Cerebellar nuclear complex (tissue), 1 donor: ENCODE data around the gene DRICH1.
"Not testable (repeated sequence)": the region's sequence is repeated elsewhere in the genome, so short reads cannot be mapped to it uniquely, and the experiment has no call there.

Source experiments
- DNase-seq, 2 experiments: peaks; one replicate each; lab custom pipeline; 2025; lab: John Stamatoyannopoulos, UW

DRICH1 gene, protein sequence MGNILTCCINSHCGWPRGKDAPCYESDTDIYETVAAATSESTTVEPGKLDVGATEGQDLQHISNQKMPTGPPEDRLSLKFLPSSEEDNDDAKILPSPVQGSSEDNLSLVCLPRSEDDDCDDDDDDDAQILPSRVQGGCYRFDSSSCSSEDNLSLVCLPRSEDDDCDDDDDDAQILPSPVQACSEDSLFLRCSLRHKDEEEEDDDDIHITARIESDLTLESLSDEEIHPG

GRCh38 chr22:23632178-23632577, at the start of gene DRICH1:
TSS of gene DRICH1 (minus strand) at chr22:23632321. CDS start at chr22:23632023, 298 bp downstream.
- DNase-seq: no peak

GRCh38 chr22:23681026-23681809, 49.1 kb upstream of the DRICH1 start:
- DNase-seq: no peak

DNA sequence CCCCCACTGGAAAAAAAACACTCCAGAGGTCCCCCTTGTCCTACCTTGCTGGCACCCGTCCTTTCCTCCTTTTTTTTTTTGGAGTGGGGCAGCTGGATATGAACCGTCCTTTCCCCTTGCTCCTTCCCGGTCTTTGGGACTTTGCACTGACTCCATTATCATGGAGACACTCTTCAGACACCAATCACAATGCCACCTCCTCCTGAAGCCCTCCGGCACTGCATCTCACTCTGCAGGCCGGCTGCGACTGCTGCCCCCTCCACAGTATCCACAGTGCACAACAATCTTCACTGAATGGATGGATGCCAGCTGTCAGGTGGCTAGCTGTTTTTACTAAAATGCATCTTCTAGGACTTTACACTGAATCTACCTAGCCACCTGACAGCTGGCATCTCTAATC, 46.0 kb upstream of the DRICH1 start:
- no peak for DNase-seq

DNA sequence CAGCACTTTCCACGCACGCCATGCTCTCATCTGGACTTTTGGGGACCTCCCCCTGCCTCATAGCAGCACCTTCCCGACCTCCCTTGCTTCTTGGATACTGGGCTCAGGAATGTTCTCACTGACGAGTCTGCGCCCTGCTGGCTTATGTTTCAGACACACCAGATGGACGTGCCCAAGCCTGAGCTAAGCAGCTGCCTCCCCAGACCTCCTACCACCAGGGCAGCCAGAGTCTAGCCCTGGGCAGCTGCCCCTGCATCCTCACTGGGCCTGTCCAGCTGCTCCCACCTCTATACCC, 45.5 kb upstream of the DRICH1 start:
- peak in 1 of 2 experiments; percentile 50 for DNase-seq

- DNase-seq: not testable (repeated sequence)
Measured at GRCh38 chr22:23676841-23677700, 45.0 kb upstream of the DRICH1 start.

- no peak for DNase-seq
Measured at GRCh38 chr22:23675502-23676415, 43.6 kb upstream of the DRICH1 start.

DNA sequence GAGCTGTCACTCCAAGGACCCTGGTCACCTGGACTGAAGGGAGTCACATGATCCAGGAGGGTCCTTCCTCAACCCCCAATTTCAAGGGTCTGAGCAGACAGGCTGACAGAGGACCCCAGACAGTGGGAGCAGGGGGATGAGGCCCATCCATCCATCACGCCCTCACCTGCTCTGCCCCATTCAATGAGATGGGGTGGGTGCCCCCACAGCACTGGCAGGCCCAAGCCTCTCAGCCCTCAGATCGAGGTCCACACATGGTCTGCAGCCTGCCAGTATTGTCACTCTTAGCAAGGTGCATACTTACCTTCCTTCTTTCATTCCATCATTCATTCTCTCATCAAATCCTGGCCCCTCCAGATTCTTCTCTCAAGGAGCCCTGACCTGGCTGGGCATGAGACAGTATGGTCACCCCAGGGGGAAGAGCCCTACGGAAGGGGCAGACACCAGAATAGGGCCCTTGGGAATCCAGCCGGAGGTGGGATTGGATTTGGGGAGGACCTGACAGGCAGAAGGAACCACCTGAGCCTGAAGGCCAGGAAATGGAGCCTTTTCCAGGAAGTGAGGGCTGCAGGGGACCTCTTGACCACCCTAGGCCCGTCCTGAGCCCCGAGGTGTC, 42.9 kb upstream of the DRICH1 start:
- not testable (repeated sequence) for DNase-seq

- no peak for DNase-seq
Measured at GRCh38 chr22:23673826-23674690, 41.9 kb upstream of the DRICH1 start.

DNA sequence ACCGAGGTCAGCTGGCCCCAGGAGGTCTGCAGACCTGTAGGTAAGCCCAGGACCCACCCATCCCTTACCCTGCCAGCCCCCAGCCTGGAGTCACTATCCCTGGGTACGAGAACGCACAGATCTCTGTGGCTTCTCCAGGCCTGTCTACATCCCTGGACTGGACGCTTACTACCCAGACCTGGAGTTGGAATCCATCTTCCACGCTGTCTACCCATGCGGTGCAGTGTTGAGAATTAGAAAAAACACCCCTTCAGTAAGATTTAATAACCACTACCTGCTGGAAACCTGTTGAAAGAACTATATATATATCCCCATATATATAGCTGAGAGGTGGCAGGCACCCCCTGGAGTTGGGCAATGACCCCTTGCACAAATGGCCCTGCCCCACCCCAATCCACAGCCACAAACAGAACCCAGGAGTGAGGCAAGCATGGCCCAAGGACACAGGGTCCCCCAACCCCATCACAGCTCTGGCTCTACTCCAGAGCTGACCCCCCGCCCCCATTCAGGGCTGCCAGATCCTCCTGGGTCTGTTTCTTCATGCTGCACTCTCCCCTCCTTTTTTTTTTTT, 41.0 kb upstream of the DRICH1 start:
- no peak for DNase-seq

GRCh38 chr22:23672307-23673049, 40.4 kb upstream of the DRICH1 start:
- DNase-seq: not testable (repeated sequence)

DNA sequence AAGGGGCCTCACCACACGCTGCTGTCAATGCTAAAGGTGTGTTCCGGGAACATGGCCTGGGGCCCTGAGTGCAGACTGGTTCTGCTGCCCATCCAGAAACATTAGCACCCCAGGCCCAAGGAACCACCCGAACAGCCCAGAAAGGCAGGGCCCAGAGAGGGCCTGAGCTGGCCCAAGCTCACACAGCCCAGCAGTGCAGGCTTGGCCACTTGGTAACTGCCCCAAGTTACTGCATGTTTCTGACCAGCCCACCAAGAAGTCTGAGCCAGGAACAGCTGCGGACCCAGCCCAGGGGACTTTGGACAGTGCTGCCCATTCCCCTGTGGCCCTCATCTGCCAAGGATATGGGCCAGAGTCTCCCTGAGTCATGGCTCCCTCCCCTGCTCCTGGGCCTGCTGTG, 39.3 kb upstream of the DRICH1 start:
- not testable (repeated sequence) for DNase-seq

- no peak for DNase-seq
Measured at GRCh38 chr22:23670378-23671295, 38.5 kb upstream of the DRICH1 start.

GRCh38 chr22:23660381-23660780, 28.3 kb upstream of the DRICH1 start:
- not testable (repeated sequence) for DNase-seq

DNA sequence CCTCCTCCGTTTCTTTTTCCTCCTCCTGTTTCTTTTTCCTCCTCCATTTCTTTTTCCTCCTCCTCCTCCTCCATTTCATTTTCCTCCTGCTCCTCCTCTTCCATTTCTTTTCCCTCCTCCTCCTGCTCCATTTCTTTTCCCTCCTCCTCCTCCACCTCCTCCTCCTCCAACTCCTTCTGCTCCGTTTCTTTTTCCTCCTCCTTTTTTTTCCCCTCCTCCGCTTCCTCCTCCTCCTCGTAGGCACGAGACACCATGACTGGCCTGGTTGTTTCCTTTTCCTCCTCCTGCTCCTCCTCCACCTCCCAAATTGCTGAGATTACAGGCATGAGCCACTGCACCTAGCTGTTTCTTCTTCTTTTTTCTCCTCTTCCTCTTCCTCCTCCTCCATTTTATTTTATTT, 25.6 kb upstream of the DRICH1 start:
- no peak for DNase-seq

GRCh38 chr22:23655891-23656475, 23.9 kb upstream of the DRICH1 start:
- DNase-seq: no peak

DNA sequence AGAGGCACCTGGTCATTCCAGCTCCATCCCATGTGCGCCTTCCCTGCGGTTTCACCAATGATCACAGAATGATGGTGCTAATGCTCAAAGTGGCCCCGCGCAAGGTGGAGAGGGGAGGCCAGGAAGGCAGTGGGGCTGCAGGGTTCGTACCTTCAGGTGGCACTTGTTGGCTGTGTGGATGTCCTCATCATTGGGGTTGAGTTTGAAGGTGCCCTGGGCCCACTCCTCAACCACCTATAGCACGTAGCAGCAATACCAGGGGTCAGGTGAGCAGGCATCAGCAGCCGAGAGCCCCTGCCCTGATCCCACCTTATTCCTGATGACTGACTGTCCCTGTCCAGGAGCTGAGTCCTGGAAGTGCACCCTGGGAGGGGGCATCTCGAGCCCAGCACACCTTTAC, 20.6 kb upstream of the DRICH1 start:
- DNase-seq: no peak

DNA sequence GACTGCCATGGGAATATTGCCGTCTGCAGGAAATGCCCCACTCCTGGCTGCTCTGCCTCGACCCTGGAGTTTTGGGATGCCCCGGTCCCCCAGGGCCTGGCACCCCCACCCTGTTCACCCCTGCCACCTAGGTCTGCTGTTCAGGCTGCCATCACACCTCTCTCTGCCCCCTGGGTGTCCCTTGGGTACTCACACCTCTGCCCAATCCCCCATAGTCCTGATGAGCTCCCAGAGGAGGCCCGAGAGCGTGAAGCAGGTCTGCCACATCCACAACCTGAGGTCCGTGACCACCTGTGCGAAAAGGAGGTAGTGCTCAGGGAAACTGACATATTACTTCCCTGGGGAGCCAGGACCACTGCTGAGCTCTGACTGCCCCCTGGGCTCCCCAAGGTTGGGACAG, 20.2 kb upstream of the DRICH1 start:
- no peak for DNase-seq

GRCh38 chr22:23651676-23652075, 19.6 kb upstream of the DRICH1 start:
- DNase-seq: no peak
